Lung microvascular endothelial cell (primary cell): ENCODE results near the gene WDR37. TPM values are rescaled to one million over a fixed set of nuclear protein-coding genes. Genes with fewer than 3 reads are reported as not detected.
"Not testable (repeated sequence)": the region's sequence is repeated elsewhere in the genome, so short reads cannot be mapped to it uniquely, and the experiment has no call there.

Experiments
- DNase-seq, 2 donors: peaks; one replicate each; pipeline versions ENCODE4 v3.0.0 to v3.0.0-alpha.2; 2010; ENCODE audit warnings: low read depth in 2 of 2
- total RNA-seq: library from RNA; depleted of rRNA; stranded (reverse); fragments of >200 nt; gene quantifications from 2 replicates; pipeline ENCODE4 v1.2.1, GENCODE V29; 2014

Gene WDR37, protein sequence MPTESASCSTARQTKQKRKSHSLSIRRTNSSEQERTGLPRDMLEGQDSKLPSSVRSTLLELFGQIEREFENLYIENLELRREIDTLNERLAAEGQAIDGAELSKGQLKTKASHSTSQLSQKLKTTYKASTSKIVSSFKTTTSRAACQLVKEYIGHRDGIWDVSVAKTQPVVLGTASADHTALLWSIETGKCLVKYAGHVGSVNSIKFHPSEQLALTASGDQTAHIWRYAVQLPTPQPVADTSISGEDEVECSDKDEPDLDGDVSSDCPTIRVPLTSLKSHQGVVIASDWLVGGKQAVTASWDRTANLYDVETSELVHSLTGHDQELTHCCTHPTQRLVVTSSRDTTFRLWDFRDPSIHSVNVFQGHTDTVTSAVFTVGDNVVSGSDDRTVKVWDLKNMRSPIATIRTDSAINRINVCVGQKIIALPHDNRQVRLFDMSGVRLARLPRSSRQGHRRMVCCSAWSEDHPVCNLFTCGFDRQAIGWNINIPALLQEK
- total RNA-seq: 12.9 and 17.3 TPM in 2 replicates

DNA sequence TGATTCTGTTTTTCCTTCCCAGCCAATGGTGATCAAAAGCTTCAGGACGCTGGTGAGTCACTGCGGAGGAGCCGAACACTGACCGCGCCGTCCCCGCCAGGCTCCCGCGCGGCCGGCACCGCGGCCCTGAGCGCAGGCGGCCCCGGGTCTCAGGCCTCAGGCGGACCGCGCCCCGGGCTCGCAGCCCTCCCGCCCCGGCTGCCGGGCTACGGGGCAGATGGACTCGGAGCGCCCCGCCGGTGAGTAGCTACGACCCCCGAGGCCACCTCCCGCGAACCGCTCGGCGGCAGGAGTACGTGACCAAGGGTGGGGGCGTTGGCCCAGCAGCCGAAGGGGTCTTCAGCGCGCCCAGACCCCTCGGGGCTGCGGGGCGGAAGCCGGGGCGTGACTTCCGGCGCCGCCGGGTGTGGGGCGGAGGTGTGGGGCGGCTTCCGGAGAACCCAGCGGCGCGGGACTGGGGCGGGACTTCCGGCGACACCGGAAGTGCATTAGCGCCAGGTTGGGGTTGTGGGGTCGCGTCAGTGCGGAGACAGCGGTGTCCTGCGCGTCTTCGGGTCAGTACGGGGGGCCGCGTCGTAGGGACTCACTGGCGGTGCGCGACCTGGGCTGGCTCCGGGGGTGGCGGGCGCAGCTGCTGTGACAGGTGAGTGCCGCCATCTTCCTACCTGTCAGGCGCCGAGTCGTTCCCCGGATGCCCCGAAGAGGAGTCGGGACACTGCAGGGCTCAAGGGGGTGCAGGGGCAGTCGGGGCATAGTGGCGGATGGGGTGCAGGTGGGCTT lies at the start of gene WDR37:
WDR37 (plus strand) TSS at position 60 of the 780 bp plus-strand sequence. CDS start 15,771 bp downstream, outside the sequence.
- peak; percentile 82 to 90 for DNase-seq

DNA sequence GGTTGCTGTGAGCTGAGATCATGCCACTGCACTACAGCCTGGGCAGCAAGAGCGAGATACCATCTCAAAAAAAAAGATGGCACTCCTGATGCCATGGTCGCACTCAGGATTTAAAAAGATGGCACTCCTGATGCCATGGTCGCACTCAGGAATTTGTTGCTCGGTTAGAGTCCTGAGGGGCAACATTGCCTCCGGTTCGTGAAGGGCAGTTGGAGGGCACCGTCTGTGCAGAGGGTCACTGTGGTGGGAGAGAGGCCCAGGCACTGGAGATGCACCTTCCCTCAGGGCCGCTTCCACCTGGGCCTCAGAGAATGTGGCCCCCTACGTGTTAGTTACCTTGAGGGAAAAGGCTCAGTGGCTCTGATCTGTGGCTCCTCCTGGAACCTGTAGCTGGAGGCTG lies 49.6 kb upstream of the WDR37 start:
- DNase-seq: no peak

DNA sequence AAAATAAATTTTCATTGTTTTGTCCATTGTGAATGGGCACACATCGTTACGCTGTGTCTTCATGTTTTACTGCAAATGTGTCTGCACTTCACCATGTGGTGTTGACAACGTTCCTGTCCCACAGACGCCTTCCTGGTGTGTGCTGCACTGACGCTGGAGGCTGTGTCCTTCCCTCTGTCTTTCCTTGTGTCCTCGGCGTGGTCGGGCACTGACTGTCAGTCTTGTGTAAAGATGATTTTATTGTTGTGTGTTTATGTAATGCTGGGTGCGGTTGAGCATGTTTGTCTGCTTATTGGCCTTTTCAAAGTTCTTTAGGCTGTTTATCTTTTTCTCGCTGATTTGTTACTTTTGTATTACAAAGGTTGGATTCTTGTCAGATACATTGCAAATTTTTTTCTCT lies 48.6 kb upstream of the WDR37 start:
- no peak for DNase-seq

DNA sequence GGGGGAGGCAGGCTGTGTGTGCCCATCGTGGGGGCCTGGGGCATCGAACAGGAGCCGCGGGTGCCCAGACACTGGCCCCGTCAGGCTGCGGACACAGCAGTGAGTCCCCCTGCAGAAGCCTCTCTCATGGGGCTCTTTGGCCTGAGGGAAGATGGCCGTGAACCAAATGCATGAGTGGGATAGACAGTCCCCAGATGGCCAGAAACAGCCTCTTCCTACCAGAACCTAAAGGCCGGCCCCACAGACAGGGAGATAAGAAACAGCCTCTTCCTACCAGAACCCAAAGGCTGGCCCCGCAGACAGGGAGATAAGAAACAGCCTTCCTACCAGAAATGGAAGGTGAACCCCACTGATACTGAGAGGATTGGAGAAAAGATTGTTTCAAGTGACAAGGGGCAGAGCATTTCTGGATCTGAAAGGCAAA lies 47.1 kb upstream of the WDR37 start:
- no peak for DNase-seq

DNA sequence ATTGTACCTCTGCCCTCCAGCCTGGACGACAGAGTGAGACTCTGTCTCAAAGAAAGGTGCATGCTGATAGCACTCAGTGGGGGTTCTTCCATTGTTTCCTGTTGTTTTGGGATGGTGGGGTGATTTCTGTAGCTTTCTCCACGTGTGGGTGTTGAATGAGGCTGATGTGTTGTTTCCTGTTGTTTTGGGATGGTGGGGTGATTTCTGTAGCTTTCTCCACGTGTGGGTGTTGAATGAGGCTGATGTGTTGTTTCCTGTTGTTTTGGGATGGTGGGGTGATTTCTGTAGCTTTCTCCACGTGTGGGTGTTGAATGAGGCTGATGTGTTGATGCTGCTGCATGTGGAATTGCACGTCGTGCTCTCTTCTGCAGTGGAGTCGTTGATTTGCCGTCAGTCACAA lies 46.2 kb upstream of the WDR37 start:
- not testable (repeated sequence) for DNase-seq

DNA sequence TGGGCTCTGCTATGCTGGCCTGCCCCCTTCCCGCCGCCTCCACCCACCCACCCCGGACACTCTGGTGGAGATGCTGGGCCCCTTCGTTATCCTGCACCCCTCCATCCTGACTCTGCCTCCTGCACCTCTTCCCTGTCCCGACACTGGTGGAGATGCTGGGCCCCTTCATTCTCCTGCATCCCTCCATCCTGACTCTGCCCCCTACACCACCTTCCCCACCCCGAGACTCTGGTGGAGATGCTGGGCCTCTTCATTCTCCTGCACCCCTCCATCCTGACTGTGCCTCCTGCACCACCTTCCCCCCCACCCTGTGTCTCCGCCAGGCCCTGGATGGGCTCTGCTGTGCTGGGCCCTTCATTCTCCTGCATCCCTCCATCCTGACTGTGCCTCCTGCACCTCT lies 45.5 kb upstream of the WDR37 start:
- DNase-seq: no peak

DNA sequence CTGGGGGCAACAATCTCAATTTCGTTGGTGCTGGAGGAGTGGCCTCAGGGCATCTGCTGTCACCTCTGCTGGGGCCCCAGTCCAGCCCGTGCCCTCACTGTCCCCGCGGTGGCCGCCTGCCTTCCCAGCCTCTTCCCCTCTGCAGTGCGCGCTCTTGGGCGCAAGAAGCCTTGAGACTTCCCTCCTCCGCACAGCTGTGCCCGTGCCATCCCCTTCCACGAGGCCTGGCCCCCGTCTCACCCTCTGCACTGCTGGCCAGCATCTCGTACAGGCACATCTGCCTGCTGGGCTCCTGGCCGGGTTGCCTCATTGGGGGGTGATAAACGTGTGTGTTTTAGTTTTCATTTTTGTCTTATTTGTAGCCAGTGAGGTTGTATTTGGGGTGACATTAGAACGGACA lies 44.5 kb upstream of the WDR37 start:
- DNase-seq: no peak

DNA sequence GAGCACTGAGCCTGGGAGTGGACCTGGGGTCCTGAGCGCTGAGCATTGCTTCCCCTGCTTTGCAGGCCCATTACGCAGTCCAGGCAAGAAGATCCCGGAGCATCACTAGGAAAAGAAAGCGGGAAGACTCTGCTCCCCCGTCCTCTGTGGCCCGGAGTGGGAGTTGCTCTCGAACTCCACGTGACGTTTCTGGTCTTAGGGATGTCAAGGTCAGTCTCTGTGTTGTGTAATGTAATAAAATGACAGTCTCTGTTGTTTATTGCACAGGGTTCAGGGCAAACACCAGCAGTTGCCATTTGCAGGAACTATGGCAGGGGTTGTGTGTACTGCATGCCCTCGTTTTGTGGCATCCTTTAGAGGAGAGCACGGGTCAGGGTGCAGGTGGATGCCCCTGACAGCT lies 40.5 kb upstream of the WDR37 start:
- DNase-seq: no peak

DNA sequence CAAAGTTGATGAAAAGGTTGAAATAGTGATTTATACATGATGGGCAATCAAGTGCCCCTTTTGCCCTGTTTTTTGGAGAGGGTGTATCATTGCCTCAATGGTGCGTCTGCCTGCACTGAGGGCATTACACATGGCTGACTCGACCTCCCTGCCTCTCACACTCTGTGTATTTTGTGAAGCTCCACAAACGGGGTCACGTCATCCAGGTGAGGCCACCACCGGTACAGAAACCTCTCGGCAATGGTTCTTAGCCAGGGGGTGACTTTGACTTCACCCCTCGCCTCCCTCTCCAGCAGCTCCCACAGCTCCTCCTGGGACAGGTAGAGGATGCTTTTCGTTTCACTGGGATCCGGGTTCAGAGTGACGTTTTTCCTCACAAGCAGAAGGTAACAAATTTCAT lies 36.8 kb upstream of the WDR37 start:
- DNase-seq: no peak

DNA sequence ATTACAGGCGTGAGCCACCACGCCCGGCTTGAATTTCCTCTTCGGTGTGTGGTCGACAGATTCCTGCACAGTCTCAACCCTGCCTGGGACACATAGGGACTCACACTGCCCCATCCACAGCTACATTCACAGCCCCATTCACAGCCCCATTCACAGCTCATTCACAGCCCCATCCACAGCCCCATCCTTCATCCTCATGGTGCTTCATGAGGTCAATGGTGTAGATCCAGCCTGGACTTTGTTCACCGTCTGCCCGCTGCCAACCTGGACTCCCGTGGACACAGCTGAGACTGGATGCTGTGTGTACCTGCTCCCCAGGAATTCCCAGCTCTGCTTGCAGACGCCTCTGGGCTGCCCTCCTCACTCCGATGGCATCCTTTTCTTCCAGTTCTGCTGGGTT lies 35.7 kb upstream of the WDR37 start:
- no peak for DNase-seq

DNA sequence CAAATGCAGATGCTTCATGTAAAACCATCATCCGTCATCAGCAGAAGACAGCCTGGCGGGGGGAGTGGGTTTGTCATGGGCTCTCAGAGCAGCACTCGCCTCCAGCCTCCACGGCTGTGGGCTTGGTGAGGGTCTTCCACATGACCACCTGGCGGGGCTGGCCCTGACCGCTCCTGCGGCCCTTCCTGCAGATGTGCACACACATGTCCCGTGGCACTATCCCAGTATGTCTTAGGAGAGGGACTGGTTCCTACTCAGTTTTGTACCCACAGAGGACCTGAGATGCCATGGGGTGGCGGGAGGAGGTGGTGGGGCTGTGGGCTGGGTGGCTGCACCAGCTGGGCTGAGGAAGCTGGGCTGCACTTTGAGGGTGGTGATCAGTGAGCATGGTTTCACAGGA lies 35.2 kb upstream of the WDR37 start:
- DNase-seq: no peak

DNA sequence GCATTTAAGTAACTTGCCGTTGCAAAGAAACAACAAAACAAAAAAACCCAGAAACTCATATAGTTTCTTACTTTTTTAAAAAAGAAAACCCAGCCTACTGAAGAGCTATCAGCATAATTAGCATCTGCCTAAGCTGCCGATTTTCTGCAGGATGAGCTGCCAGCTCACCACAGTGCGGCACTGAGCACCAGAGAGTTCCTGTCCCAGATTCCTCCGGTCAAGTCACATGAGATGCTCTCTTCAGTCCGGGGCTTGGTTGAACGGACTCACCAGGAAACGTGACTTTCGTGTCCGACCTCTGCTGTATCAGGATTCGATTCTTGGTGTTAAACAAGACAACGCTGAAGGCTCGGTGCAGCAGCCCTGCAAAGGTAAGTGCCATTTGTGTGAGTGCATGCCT lies 33.8 kb upstream of the WDR37 start:
- DNase-seq: no peak

DNA sequence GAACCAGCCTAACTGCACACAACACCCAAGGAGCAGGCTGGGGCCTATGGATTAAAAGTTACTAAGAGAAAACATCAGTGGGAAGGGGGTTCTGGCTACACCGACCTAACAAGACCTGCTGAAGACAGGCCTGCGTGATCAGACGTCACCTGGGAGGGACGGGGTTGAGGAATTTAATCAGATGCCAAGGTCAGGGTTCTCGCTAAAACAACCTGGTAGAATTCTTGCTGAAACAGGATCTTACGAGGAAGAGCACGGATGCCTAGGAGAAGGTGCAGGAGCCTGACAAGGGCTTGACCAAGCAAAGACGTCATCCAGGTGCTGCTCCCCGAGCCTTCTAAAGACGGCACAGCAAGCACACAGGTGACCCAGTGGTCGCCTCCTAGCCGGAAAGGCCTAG lies 32.1 kb upstream of the WDR37 start:
- DNase-seq: no peak

DNA sequence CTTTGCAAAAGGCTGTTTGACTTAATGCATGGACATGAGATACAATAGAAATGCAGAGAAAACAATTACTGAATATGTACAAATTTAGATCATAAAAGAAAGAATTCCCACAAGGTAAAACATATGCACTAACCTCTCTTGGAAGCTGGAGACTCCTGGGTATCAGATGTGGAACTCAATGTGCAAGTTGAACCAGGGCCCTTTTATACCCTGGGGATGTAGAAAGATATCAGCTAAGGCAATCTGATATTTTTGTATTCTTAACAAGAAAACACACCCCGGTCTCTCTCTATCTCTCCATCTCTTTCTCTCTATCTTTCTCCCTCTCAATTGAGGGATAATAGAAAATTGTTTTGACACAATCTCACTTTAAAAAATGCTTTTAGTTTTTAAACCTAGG lies 30.5 kb upstream of the WDR37 start, which contains the start of gene IDI2:
IDI2 (minus strand) TSS at position 177 of the 400 bp plus-strand sequence. CDS start 1,136 bp downstream, outside the sequence.
- no peak for DNase-seq

DNA sequence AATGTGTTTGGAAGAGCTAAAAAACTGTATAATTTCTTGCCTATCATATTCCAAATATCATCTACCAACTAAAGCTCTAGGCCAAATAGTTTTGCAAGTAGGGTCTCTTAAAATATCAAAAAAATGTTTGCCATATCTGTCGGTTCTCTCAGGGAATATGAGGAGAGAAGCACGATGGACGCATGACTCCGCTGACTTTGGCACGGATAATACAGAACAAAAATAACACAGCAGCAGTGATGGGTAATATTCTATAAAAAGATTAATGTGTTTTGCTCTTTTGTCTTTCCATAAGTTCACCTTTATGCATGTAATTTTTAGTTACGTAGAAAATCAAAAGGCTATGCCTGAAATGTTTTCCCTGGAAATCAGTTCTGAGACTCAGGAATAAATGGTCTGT lies 29.6 kb upstream of the WDR37 start:
- DNase-seq: no peak

DNA sequence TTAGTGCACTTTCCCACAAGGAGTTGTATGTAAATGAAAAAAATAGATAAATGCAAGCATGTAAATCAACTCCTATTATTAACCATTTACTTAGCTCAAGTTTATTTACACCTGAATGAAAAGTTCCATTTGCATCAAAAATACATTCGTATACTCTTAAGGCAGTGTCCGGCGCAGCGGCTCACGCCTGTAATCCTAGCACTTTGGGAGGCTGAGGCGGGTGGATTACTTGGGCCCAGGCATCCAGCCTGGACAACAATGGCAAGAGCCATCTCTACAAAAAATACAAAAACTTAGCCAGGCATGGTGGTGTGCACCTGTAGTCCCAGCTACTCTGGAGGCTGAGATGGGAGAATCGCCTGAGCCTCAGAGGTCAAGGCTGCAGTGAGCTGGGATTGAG lies 26.3 kb upstream of the WDR37 start:
- no peak for DNase-seq

DNA sequence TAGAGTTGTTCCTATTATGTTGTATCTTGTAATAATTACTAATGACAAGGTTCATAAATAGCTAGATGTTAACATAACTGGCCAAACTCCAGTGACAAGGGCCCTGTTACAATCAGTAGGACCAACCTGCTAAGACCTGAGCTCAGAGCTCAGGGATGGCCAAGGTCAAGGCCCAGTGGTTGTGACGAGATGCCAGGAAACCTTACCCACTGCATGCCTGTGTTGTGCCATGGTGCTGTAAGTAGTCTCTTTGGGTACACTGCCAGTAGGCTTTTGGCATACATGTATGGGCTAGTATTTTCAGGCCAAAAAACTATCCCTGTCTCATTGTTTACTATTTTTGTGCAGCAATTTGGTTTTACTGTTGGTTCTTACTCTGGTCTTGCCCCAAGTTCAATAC lies 22.6 kb upstream of the WDR37 start:
- DNase-seq: no peak

DNA sequence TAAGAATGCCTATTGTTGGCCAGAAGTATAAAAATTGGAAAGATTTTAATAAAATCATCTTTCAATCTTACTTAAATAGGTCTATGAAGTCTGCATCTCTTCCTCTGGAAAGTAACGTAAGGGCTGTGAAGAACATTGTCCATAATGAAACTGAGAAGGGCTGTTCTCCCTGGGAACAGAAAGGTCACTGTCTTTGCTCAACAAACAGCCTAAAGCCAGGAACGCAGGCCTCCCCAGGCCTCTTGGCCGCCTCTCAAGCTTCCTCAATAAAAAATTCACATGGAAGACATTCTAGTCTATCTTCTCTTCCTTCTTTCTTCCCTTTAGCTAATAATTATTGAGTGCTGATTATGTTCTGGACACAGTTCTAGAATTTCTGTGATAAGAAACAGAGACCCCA lies 21.4 kb upstream of the WDR37 start:
- no peak for DNase-seq

DNA sequence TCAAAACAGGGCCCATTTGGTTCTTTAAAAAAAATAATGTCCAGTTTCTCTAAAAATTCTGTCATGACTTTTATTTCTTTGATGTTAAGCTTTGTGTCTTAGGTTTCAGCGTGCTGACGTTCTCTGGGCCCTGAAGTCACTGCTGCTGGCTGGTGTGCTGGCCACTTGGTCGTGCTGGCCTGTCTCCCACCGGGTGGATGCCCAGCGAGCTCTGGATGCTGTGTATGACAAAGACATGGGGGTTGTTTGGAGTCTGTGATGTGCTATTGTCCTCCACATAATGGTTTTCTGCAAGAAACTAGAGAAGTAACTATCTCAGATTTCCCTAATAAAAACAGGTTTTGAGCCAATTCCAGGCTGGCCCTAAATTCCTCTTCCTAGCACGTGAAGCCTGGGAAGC lies 21.0 kb upstream of the WDR37 start:
- DNase-seq: no peak

DNA sequence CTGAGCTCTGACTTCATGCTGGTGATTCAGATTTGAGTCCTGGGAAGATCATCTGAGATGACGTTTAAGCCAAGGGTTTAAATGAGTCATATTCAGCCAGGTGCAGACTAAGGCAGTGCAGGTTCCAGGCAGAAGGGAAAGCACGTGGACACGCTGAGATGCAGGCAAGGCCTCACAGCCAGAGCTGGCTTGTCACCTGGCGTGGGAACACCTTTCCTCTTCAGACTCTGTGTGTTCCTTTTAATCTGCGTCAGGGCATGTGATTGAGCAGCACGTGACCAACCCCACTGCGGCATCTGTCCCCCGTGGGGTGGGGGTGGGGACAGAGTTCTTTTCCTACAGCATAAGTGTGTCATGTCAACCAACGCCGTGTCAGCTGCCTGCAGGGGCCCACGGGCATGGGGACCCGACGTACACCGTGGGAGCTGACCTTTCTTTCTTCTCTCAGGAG lies 19.8 kb upstream of the WDR37 start:
- DNase-seq: peak in 1 of 2 donors; percentile 43

DNA sequence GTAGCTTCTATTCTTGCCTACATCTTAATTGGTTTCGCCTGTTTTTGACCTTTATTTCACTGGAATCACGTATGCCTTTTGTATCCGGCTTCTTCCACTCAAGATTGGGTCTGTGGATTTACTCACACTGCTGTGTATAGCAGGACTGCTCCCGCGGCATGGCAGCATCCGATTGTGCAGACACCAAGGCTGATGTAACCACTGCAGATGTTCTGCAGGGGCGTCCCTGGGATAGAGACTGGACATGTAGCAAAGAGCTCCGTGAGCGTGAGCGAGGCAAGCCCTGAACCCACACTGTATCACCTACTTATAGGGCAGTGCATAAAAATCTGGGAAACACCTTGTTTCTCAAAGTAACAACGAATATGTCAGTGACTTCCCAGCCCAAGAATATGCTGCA lies 19.1 kb upstream of the WDR37 start:
- no peak for DNase-seq

DNA sequence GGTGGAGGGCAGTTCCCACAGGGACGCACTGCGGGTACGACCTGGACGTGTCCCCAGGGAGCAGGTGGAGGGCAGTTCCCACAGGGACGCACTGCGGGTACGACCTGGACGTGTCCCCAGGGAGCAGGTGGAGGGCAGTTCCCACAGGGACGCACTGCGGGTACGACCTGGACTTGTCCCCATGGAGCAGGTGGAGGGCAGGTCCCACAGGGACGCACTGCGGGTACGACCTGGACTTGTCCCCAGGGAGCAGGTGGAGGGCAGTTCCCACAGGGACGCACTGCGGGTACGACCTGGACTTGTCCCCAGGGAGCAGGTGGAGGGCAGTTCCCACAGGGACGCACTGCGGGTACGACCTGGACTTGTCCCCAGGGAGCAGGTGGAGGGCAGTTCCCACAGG lies 17.4 kb upstream of the WDR37 start:
- DNase-seq: not testable (repeated sequence)

DNA sequence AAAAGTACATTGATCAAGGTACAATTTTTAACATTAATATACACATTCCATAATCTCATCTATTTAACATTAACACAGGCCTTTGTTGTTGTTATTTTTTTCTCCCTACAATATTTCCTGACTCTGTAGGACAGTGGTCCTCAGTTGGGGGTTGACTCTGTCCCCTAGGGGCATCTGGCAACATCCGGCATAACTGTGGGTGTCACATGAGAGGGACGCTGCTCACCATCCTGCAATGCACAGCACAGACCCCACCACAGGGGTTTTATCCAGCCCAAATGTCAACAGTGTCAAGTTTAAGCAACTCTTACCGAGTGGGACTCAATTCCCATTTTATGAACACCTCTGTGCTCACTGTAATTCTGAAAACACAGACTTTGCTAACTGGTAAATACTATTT lies 16.1 kb upstream of the WDR37 start:
- no peak for DNase-seq
